Pancreas (tissue), 10 donors: ENCODE results near the gene GARIN3. TPM values are rescaled to one million over a fixed set of nuclear protein-coding genes. Genes with fewer than 3 reads are reported as not detected.

ENCODE experiments used
- ATAC-seq, 4 donors: fragments of 200-7000 bp; cut with Tn5 transposase; one replicate each; pipeline versions ENCODE4 v1.8.0 to v1.9.1; 2020; ENCODE audit warnings: mild to moderate bottlenecking in 4 of 4, moderate library complexity in 4 of 4
- DNase-seq, 6 donors: peaks; one replicate each; pipeline ENCODE4 v3.0.0-alpha.2; 2020
- FAIRE-seq: peaks from 2 replicates; lab custom pipeline; 2012; peaks lifted over from hg19 to GRCh38; lab: Jason Lieb, UNC
- H3K27ac ChIP-seq, 4 donors: fragments of 200-600 bp; sonication (generic); 1 replicate in 3 of 4; 2 replicates in 1 of 4; pipeline versions ENCODE4 v1.5.0 to v1.8.0; 2020
- H3K27me3 ChIP-seq, 4 donors: fragments of 200-600 bp; one replicate each; pipeline ENCODE4 v1.8.0; 2021
- H3K36me3 ChIP-seq, 3 donors: fragments of 200-600 bp; sonication (generic) in 1 of 3; one replicate each; pipeline versions ENCODE4 v1.5.0 to v1.8.0; 2020 to 2021
- H3K4me1 ChIP-seq, 3 donors: fragments of 200-600 bp; one replicate each; pipeline ENCODE4 v1.8.0; 2021
- H3K4me3 ChIP-seq, 4 donors: fragments of 200-600 bp; sonication (generic) in 2 of 4; one replicate each; pipeline versions ENCODE4 v1.5.0 to v1.8.0; 2020 to 2021
- H3K9me3 ChIP-seq, 4 donors: fragments of 200-600 bp; one replicate each; pipeline ENCODE4 v1.8.0; 2021
- WGBS, 2 donors: extraction: QIAGEN DNeasy Blood & Tissue Kit; methylation state at CpG; one replicate each; pipeline ENCODE4 v1.1.7; 2013; 5-methylcytosine and 5-hydroxymethylcytosine counted together
- intact Hi-C, 3 donors: fragments of 100-400 bp; cut with DNase I; formaldehyde crosslinking; loops; one replicate each; pipeline versions ENCODE4 v1.11.1 to v1.14.2; 2022
- polyA plus RNA-seq, 2 donors: library from polyadenylated mRNA; stranded (reverse); fragments of 200-250 nt; gene quantifications; one replicate each; pipeline ENCODE4 v1.2.3, GENCODE V29; 2013
- total RNA-seq, 6 donors: library from RNA; stranded (reverse); fragmentation: NEBNext Ultra II Directional in 4 of 6; extraction: Animal tissue kit (Norgen Biotek cat#: 25700) in 4 of 6; gene quantifications; one replicate each; pipeline versions ENCODE4 v1.2.1 to v1.2.4, GENCODE V29; 2021 to 2023
- TF ChIP-seq, protein P1 (sequence below), 4 donors: fragments of 200-600 bp; sonication (generic) in 3 of 4; IDR thresholded peaks; one replicate each; pipeline versions ENCODE4 v1.5.0 to v1.8.0; 2021; ENCODE audit warnings: antibody characterized with exemption in 4 of 4
- donor health status: healthy with polysubstance abuse.
- donor health status: DM: no; HTN: no; CAD: no; lungs with moderate emphysema.
- donor health status: DM: no; HTN: no; CAD: no.
- donor health status: control.
- donor health status: control.
- donor health status: Bipolar disorder and iron deficiency.
- donor health status: DM: yes; HTN: yes; CAD: no.
- donor health status: DM: no; HTN: no; CAD: no.
- donor health status: DM: no; HTN: no; CAD: no.
- donor health status: DM: yes; HTN: yes; CAD: no.

The GARIN3 gene
- total and polyA plus RNA-seq, 8 donors: not detected

DNA sequence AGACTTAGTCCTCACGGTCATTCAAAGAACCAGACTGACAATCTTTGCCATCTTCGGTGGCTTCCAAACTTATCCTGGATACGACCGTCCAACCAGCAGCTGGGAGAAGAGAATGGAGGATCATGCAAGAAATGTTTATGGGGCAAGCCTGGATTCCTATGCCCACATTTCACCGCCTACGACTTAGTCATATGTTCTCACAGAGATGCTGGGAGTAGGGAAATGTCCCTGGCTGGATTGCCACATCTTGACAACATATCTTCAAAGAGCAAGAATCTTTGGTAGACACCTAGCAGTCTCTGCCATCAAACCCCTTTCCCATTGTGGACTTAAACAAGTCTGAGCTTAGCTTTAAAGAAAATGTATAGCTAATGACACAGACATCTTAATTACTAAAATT lies 28.4 kb downstream of the GARIN3 start:
- WGBS, 2 donors: 97% methylated on average over 6 of the region's 6 CpGs
- H3K36me3 ChIP-seq: no peaks in the 10 kb centered on the region
- ATAC-seq (no peak), FAIRE-seq (no peak), DNase-seq (no peak)
- H3K4me1 ChIP-seq: peaks cover 0 to 5% (median 0%) of the 10 kb centered on the region in 3 donors
- TF ChIP-seq, protein P1, sequence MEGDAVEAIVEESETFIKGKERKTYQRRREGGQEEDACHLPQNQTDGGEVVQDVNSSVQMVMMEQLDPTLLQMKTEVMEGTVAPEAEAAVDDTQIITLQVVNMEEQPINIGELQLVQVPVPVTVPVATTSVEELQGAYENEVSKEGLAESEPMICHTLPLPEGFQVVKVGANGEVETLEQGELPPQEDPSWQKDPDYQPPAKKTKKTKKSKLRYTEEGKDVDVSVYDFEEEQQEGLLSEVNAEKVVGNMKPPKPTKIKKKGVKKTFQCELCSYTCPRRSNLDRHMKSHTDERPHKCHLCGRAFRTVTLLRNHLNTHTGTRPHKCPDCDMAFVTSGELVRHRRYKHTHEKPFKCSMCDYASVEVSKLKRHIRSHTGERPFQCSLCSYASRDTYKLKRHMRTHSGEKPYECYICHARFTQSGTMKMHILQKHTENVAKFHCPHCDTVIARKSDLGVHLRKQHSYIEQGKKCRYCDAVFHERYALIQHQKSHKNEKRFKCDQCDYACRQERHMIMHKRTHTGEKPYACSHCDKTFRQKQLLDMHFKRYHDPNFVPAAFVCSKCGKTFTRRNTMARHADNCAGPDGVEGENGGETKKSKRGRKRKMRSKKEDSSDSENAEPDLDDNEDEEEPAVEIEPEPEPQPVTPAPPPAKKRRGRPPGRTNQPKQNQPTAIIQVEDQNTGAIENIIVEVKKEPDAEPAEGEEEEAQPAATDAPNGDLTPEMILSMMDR (IDR thresholded peaks at IDR 0.05): no peak
- no peaks in the 10 kb centered on the region for H3K9me3 ChIP-seq
- no peak overlapping the region for H3K4me3 ChIP-seq
- no peak overlapping the region for H3K27ac ChIP-seq
- no peaks in the 10 kb centered on the region for H3K27me3 ChIP-seq
- intact Hi-C loops: no loop called here

DNA sequence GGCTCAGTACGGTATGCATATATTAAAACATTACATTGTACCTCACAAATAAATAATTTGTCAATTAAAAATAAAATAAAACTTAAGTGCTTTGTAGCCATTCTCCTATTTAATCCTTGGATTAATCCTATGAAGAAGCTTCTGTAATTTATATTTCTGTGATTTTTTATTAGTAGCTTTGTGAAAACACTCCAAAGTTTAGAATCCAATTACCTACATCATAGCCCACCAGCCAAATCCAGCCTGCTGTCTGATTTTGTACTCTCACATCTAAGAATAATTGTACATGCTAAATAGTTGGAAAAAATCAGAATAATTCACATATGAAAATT lies 33.8 kb downstream of the GARIN3 start:
- no peaks in the 10 kb centered on the region for H3K27me3 ChIP-seq
- FAIRE-seq (no peak), ATAC-seq (no peak), DNase-seq (no peak)
- no peaks in the 10 kb centered on the region for H3K4me1 ChIP-seq
- intact Hi-C loops: no loop called here
- H3K36me3 ChIP-seq: no peaks in the 10 kb centered on the region
- H3K9me3 ChIP-seq: no peaks in the 10 kb centered on the region
- TF ChIP-seq, protein P1 (IDR thresholded peaks at IDR 0.05): no peak
- no peak overlapping the region for H3K4me3 ChIP-seq
- no peak overlapping the region for H3K27ac ChIP-seq
- WGBS, 2 donors: 9 to 14% methylated on average over 1 of the region's 1 CpG

DNA sequence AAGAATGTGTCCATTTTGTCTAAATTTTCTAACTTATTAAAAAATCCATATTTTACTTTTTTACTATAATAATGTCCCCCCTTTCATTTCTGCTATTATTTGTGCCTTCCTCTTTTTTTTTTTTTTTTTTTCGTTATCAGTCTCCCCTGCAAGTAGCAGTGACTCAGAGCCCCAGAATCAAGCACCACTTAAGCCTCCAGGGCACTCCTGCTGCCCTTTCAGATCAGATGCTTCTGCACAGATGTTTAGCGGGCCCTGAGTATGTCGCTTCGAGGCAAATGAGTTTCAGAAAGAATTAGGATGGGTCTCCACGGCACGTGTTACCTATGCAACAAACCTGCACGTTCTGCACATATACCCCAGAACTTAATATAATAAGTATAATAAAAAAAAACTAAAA lies 35.1 kb downstream of the GARIN3 start:
- no peaks in the 10 kb centered on the region for H3K4me1 ChIP-seq
- FAIRE-seq (no peak), ATAC-seq (no peak), DNase-seq (no peak)
- intact Hi-C loops: no loop called here
- H3K9me3 ChIP-seq: no peaks in the 10 kb centered on the region
- H3K27me3 ChIP-seq: no peaks in the 10 kb centered on the region
- no peak overlapping the region for H3K4me3 ChIP-seq
- WGBS, 2 donors: 64 to 75% methylated on average over 7 of the region's 7 CpGs
- TF ChIP-seq, protein P1 (IDR thresholded peaks at IDR 0.05): no peak
- no peaks in the 10 kb centered on the region for H3K36me3 ChIP-seq
- H3K27ac ChIP-seq: no peak overlapping the region

DNA sequence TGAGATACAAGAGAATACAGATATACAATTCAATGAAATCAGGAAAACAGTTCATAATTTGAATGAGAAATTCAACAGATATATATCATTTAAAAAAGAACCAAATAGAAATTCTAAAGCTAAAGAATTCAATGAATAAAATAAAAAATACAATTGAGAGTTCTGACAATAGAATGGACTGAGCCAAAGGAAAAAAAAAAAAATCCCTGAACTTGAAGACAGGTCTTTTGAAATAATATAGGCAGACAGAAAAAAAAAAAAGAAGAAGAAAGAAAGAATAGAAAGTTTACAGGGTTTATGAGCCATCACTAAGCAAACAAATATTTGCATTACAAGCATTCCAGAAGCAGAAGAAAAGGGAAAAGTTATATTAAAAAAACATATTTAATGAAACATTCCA lies 44.4 kb downstream of the GARIN3 start:
- ATAC-seq: no peak
- TF ChIP-seq, protein P1 (IDR thresholded peaks at IDR 0.05): no peak
- Histone ChIP-seq H3K36me3 (no peaks in the 10 kb centered on the region), H3K27ac (no peak overlapping the region), H3K4me3 (no peak overlapping the region), H3K9me3 (no peaks in the 10 kb centered on the region), H3K4me1 (no peaks in the 10 kb centered on the region), H3K27me3 (no peaks in the 10 kb centered on the region)
- DNase-seq: no peak
- intact Hi-C loops: no loop called here
- FAIRE-seq: no peak

DNA sequence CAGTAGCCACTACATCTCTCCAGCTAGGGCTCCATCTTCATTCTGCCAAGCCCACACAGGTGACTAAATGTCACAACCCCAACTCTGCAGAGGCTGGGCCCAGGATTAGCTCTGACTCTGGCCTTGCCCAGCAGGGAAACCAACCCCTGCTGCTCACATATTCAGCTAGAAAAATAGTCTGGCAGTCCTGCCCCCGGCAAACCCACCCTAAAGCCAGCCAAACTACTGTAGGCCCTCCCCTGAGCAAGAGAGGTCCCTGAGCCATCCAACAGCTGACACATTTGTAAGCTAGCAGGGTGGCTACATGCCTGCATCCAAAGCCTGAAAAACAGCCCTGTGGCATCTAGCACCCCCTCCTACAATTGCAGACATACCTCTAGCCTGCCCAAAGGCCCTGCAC lies 46.0 kb downstream of the GARIN3 start:
- no peak for FAIRE-seq
- no peak overlapping the region for H3K27ac ChIP-seq
- no peak for ATAC-seq

More for the DNA sequence above, 46.0 kb downstream of the GARIN3 start:
- H3K4me1 ChIP-seq: no peaks in the 10 kb centered on the region
- WGBS, 2 donors: 68 to 86% methylated on average over 1 of the region's 1 CpG
- DNase-seq: no peak
- H3K4me3 ChIP-seq: no peak overlapping the region
- no peaks in the 10 kb centered on the region for H3K9me3 ChIP-seq
- intact Hi-C loops: no loop called here
- no peaks in the 10 kb centered on the region for H3K27me3 ChIP-seq
- H3K36me3 ChIP-seq: no peaks in the 10 kb centered on the region
- TF ChIP-seq, protein P1 (IDR thresholded peaks at IDR 0.05): no peak
